CD4-positive, CD25-positive, alpha-beta regulatory T cell (primary cell): ENCODE results near the gene PMEPA1. TPM values are rescaled to one million over a fixed set of nuclear protein-coding genes. Genes with fewer than 3 reads are reported as not detected.

Source experiments
- ATAC-seq, 2 donors: fragments of 150-1000 bp; cut with Tn5 transposase; one replicate each; pipeline ENCODE4 v1.10.0; 2021; ENCODE audit warnings: low read depth in 2 of 2, moderate number of reproducible peaks in 2 of 2, moderate library complexity in 1 of 2
- DNase-seq, 3 donors: peaks; one replicate each; pipeline versions ENCODE4 v3.0.0 to v3.0.0-alpha.2; 2012 to 2022; ENCODE audit warnings: mixed read lengths in 1 of 3
- H3K27ac ChIP-seq: one replicate; pipeline ENCODE4 v1.7.0; 2013; ENCODE audit warnings: mild to moderate bottlenecking, low read length; ENCODE audit not compliant: insufficient read depth, poor library complexity, severe bottlenecking
- H3K27me3 ChIP-seq: one replicate; pipeline ENCODE4 v1.7.0; 2013; ENCODE audit warnings: low read length; ENCODE audit not compliant: control insufficient read depth, insufficient read depth
- H3K36me3 ChIP-seq: one replicate; pipeline ENCODE4 v1.7.0; 2013; ENCODE audit warnings: mild to moderate bottlenecking, low read length, moderate library complexity; ENCODE audit not compliant: control insufficient read depth, insufficient read depth
- H3K4me1 ChIP-seq: 2 replicates; pipeline ENCODE4 v1.7.0; 2013; ENCODE audit warnings: mild to moderate bottlenecking, low read length; ENCODE audit not compliant: insufficient read depth, control insufficient read depth, poor library complexity, severe bottlenecking
- H3K4me3 ChIP-seq: one replicate; pipeline ENCODE4 v1.7.0; 2013; ENCODE audit warnings: low read depth, mild to moderate bottlenecking, low read length, moderate library complexity
- H3K9me3 ChIP-seq, 2 experiments: 1 replicate in 1 of 2; 2 replicates in 1 of 2; pipeline ENCODE4 v1.7.0; 2013; ENCODE audit warnings: low read length in 2 of 2, mild to moderate bottlenecking in 1 of 2, moderate library complexity in 1 of 2; ENCODE audit not compliant: control insufficient read depth in 2 of 2
- H3K27ac Mint-ChIP-seq, 3 donors: one replicate each; pipeline ENCODE4 v1.8.0; 2020 to 2022; ENCODE audit warnings: mild to moderate bottlenecking in 3 of 3, mixed read lengths in 3 of 3, moderate library complexity in 2 of 3
- H3K27me3 Mint-ChIP-seq: one replicate; pipeline ENCODE4 v1.8.0; 2022; ENCODE audit warnings: mild to moderate bottlenecking, mixed read lengths
- H3K36me3 Mint-ChIP-seq: one replicate; pipeline ENCODE4 v1.8.0; 2020; ENCODE audit warnings: mixed read lengths
- H3K4me1 Mint-ChIP-seq, 4 donors: one replicate each; pipeline ENCODE4 v1.8.0; 2020 to 2022; ENCODE audit warnings: mixed read lengths in 4 of 4, mild to moderate bottlenecking in 1 of 4
- H3K4me3 Mint-ChIP-seq, 4 donors: one replicate each; pipeline ENCODE4 v1.8.0; 2020 to 2022; ENCODE audit warnings: mild to moderate bottlenecking in 4 of 4, mixed read lengths in 4 of 4, moderate library complexity in 3 of 4
- H3K9me3 Mint-ChIP-seq, 7 donors: one replicate each; pipeline ENCODE4 v1.8.0; 2020 to 2022; ENCODE audit warnings: mixed read lengths in 7 of 7, mild to moderate bottlenecking in 3 of 7, moderate library complexity in 2 of 7
- polyA plus RNA-seq, 4 donors: library from polyadenylated mRNA; unstranded; fragments of 300-500 nt; fragmentation: Illumina TruSeq; gene quantifications; one replicate each; pipeline ENCODE4 v1.2.3, GENCODE V29; 2021
- total RNA-seq: library from RNA; stranded (reverse); gene quantifications from one replicate; pipeline ENCODE4 v1.2.3, GENCODE V29; 2022

PMEPA1 gene
- total and polyA plus RNA-seq, 5 donors from 2014 or later = 0.36 to 4.0 (median 0.86) TPM

- no peaks in the 10 kb centered on the region for H3K9me3 Mint-ChIP-seq
- Histone ChIP-seq H3K9me3 (no peaks in the 10 kb centered on the region), H3K27me3 (no peaks in the 10 kb centered on the region), H3K4me3 (no peak overlapping the region), H3K36me3 (no peaks in the 10 kb centered on the region), H3K27ac (no peak overlapping the region), H3K4me1 (peaks cover 5% of the 10 kb centered on the region)
- peaks cover 8 to 16% (median 14%) of the 10 kb centered on the region in 4 donors for H3K4me1 Mint-ChIP-seq
- H3K27me3 Mint-ChIP-seq = peaks cover 7% of the 10 kb centered on the region
- DNase-seq (no peak), ATAC-seq (no peak)
- no peak overlapping the region for H3K4me3 Mint-ChIP-seq
- H3K36me3 Mint-ChIP-seq = no peaks in the 10 kb centered on the region
- no peak overlapping the region for H3K27ac Mint-ChIP-seq
Measured at GRCh38 chr20:57696401-57696961, 13.3 kb downstream of the PMEPA1 start.

DNA sequence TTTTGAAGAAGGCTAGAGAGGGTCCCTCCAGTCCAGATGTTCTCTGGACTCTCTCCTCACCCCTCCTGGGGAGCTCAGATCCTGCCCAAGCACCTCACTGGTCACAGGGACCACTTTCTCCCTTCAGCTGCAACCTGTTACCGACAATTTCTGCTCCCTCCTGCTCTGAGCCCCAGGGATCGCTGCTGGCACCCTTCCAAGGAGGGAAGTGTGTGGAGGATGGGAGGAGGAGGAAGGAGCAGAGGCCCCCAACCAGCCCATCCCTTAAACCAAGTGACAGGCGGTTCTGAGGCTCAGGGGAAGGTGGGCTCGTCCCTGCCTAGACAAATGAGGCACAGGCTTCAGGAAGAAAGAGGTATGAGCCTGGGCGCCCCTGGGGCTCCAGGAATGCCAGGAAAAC is 13.9 kb downstream of the PMEPA1 start:
- Mint-ChIP-seq H3K27me3 (peaks cover 6% of the 10 kb centered on the region), H3K9me3 (no peaks in the 10 kb centered on the region), H3K27ac (no peak overlapping the region), H3K4me3 (no peak overlapping the region), H3K36me3 (no peaks in the 10 kb centered on the region), H3K4me1 (peaks cover 8 to 16% (median 13%) of the 10 kb centered on the region in 4 donors)
- no peak for DNase-seq
- Histone ChIP-seq H3K4me3 (no peak overlapping the region), H3K27ac (no peak overlapping the region), H3K27me3 (no peaks in the 10 kb centered on the region), H3K4me1 (peaks cover 5% of the 10 kb centered on the region), H3K9me3 (no peaks in the 10 kb centered on the region), H3K36me3 (no peaks in the 10 kb centered on the region)
- ATAC-seq = no peak

DNA sequence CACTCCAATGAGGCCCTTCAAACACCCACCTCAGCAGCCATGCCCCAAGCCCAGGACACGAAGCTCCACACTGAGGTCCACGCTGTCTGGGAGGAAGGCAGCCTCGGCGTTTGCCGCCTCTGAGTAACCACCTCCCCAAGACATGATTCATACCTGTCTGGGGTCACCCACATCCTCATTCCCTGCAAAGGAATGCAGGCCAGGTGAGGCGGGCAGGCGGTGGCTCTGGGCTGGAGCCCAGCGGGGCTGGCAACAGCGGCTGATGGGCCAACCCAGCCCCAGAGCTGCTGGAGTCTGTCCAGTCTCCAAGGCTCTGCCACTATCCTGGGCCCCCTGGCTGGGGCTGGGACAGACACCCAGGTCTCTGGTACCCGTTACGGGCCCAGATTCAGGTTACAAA is 14.8 kb downstream of the PMEPA1 start:
- Histone ChIP-seq H3K4me3 (no peak overlapping the region), H3K36me3 (no peaks in the 10 kb centered on the region), H3K27me3 (no peaks in the 10 kb centered on the region), H3K4me1 (peaks cover 5% of the 10 kb centered on the region), H3K9me3 (no peaks in the 10 kb centered on the region), H3K27ac (no peak overlapping the region)
- no peaks in the 10 kb centered on the region for H3K9me3 Mint-ChIP-seq
- no peak overlapping the region for H3K27ac Mint-ChIP-seq
- no peak for DNase-seq
- H3K27me3 Mint-ChIP-seq = peaks cover 2% of the 10 kb centered on the region
- H3K4me1 Mint-ChIP-seq = peaks cover 8 to 16% (median 13%) of the 10 kb centered on the region in 4 donors
- no peak overlapping the region for H3K4me3 Mint-ChIP-seq
- H3K36me3 Mint-ChIP-seq = no peaks in the 10 kb centered on the region
- no peak for ATAC-seq

GRCh38 chr20:57694481-57694880 is 15.3 kb downstream of the PMEPA1 start:
- H3K9me3 ChIP-seq = no peaks in the 10 kb centered on the region
- no peak for ATAC-seq
- H3K36me3 ChIP-seq = no peaks in the 10 kb centered on the region
- no peak overlapping the region for H3K27ac ChIP-seq
- Mint-ChIP-seq H3K27ac (peak overlapping the region in 1 of 3 donors; percentile 41), H3K36me3 (no peaks in the 10 kb centered on the region), H3K4me3 (peak overlapping the region in 1 of 4 donors; percentile 76), H3K4me1 (peaks cover 8 to 14% (median 13%) of the 10 kb centered on the region in 4 donors), H3K27me3 (no peaks in the 10 kb centered on the region), H3K9me3 (no peaks in the 10 kb centered on the region)
- no peaks in the 10 kb centered on the region for H3K27me3 ChIP-seq
- no peak overlapping the region for H3K4me3 ChIP-seq
- H3K4me1 ChIP-seq = peaks cover 5% of the 10 kb centered on the region
- DNase-seq = no peak

DNA sequence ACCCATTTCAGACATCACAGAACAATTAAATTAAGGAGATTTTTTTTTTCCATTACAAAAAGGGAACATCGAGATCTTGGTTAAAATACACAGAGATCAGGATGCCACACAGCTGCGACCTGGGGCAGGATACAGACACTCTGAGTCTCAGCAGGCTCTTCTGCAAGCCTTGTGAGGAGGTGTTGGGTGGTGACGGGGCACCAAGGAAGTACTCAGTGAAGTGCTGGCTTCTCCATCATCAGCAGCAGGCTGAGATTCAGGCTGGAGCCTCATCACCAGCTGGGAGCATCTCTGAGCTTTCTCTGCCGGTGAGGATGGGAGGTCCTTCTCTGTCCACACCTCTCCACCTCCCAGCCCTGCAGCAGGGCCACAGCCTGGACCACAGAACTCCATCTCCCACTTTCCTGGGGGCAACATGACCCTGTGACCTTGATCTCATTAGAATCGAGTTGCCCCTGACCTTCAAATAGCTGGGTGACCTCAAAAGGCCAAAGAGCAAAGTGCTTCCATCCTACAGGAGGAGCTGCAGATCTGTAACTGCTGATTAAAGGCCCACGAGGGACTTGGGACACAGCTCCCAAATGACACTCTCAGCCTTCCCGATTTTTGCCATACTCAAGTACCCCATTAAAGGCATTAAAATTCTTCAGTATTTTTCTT is 16.0 kb downstream of the PMEPA1 start:
- H3K4me1 ChIP-seq = peaks cover 5% of the 10 kb centered on the region
- H3K27me3 ChIP-seq = no peaks in the 10 kb centered on the region
- H3K9me3 ChIP-seq = no peaks in the 10 kb centered on the region
- peak overlapping the region in 1 of 3 donors; percentile 41 for H3K27ac Mint-ChIP-seq
- peaks cover 8 to 13% (median 11%) of the 10 kb centered on the region in 4 donors for H3K4me1 Mint-ChIP-seq
- H3K4me3 Mint-ChIP-seq = peak overlapping the region in 1 of 4 donors; percentile 76
- H3K36me3 ChIP-seq = no peaks in the 10 kb centered on the region
- H3K9me3 Mint-ChIP-seq = no peaks in the 10 kb centered on the region
- ATAC-seq = no peak
- H3K4me3 ChIP-seq = no peak overlapping the region
- H3K36me3 Mint-ChIP-seq = no peaks in the 10 kb centered on the region
- H3K27me3 Mint-ChIP-seq = no peaks in the 10 kb centered on the region
- DNase-seq = no peak
- H3K27ac ChIP-seq = no peak overlapping the region

- no peaks in the 10 kb centered on the region for H3K27me3 Mint-ChIP-seq
- H3K27ac ChIP-seq = no peak overlapping the region
- no peaks in the 10 kb centered on the region for H3K9me3 ChIP-seq
- no peak for DNase-seq
- H3K4me1 ChIP-seq = no peaks in the 10 kb centered on the region
- H3K4me1 Mint-ChIP-seq = peaks cover 2 to 8% (median 5%) of the 10 kb centered on the region in 4 donors
- no peaks in the 10 kb centered on the region for H3K36me3 ChIP-seq
- no peaks in the 10 kb centered on the region for H3K27me3 ChIP-seq
- no peak for ATAC-seq
- H3K4me3 Mint-ChIP-seq = no peak overlapping the region
- H3K9me3 Mint-ChIP-seq = no peaks in the 10 kb centered on the region
- no peak overlapping the region for H3K4me3 ChIP-seq
- no peak overlapping the region for H3K27ac Mint-ChIP-seq
- no peaks in the 10 kb centered on the region for H3K36me3 Mint-ChIP-seq
Measured at GRCh38 chr20:57693002-57693582, 16.7 kb downstream of the PMEPA1 start.

DNA sequence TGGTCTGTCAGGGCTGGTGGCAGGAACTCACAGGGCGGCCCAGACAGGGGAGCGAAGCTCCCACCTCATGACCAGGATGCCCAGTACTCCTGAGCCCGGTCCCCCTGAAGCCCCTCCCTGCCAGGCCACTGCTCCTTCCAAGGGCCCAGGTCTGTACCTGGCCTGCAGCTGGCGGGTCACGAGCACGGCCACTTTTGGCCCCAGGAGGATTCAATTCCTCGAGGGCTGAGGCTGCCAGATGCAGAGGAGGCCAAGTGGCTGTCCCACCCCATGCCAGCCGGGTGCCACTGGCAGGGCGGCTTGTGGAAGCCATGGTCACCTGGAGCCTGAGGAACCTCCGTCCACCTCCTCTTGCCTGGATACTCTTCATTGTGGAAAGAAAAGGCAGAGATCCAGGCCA is 17.4 kb downstream of the PMEPA1 start:
- Mint-ChIP-seq H3K27ac (no peak overlapping the region), H3K4me3 (no peak overlapping the region), H3K9me3 (no peaks in the 10 kb centered on the region), H3K36me3 (no peaks in the 10 kb centered on the region), H3K27me3 (no peaks in the 10 kb centered on the region), H3K4me1 (peaks cover 0 to 8% (median under 1%) of the 10 kb centered on the region in 4 donors)
- no peak for DNase-seq
- Histone ChIP-seq H3K4me1 (no peaks in the 10 kb centered on the region), H3K27ac (no peak overlapping the region), H3K9me3 (no peaks in the 10 kb centered on the region), H3K36me3 (no peaks in the 10 kb centered on the region), H3K27me3 (no peaks in the 10 kb centered on the region), H3K4me3 (no peak overlapping the region)
- no peak for ATAC-seq
